GM18499 (cell line): ENCODE results near the gene JUP.
"Not testable (repeated sequence)": the region's sequence is repeated elsewhere in the genome, so short reads cannot be mapped to it uniquely, and the experiment has no call there.

ENCODE experiments used
- ATAC-seq: cut with Tn5 transposase; IDR thresholded peaks from one replicate; pipeline ENCODE4 v1.9.1; 2021; ENCODE audit warnings: moderate number of reproducible peaks; ENCODE audit not compliant: insufficient read depth, unreplicated experiment

JUP gene

DNA sequence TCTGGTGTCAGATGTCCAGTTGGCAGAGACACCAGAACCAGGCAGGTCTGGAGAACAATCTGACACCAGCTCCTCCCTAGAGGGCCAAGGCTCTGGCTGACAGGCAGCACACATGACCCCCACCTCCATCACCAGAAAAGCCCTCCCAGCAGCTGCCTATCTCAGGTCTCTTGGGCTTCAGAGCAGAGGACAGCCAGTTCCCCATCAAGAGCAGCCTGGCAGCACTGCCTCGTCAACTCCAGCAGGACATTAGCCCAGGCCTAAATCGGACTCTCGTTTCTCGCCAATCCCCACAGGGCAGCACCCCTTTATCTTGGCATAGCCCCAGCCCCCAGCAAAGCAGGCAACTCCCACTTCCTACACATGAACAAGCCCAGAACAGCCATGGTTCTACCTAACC lies 4.4 kb downstream of the JUP start:
- ATAC-seq = no peak

- no peak for ATAC-seq
Observed at GRCh38 chr17:41781404-41782110, 5.0 kb downstream of the JUP start.

- no peak for ATAC-seq
Observed at GRCh38 chr17:41779954-41780353, 6.6 kb downstream of the JUP start.

- ATAC-seq = no peak
Observed at GRCh38 chr17:41777574-41778188, 8.8 kb downstream of the JUP start.

GRCh38 chr17:41777157-41777573 lies 9.3 kb downstream of the JUP start:
- ATAC-seq = no peak

DNA sequence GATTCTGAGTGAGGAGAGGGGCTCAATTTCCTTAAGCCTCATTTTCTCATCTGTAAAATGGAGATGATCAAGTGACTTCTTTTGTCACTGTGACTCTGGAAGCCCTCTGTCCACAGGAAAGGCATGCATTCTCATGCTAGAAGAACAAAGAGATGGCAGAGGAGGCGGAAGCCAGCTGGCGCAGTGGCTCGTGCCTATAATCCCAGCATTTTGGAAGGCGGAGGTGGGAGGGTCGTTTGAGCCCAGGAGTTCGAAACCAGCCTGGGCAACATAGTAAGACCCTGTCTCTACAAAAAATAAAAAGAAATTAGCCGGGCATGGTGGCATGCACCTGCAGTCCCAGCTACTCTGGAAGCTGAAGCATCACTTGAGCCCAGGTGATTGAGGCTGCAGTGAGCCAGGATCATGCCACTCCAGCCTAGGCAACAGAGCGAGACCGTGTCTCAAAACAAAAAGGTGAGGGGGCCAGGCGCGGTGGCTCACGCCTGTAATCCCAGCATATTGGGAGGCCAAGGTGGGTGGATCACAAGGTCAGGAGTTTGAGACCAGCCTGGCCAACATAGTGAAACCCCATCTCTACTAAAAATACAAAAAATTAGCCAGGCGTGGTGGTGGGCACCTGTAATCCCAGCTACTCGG lies 10.1 kb downstream of the JUP start:
- not testable (repeated sequence) for ATAC-seq

GRCh38 chr17:41775394-41776226 lies 10.9 kb downstream of the JUP start:
- no peak for ATAC-seq

DNA sequence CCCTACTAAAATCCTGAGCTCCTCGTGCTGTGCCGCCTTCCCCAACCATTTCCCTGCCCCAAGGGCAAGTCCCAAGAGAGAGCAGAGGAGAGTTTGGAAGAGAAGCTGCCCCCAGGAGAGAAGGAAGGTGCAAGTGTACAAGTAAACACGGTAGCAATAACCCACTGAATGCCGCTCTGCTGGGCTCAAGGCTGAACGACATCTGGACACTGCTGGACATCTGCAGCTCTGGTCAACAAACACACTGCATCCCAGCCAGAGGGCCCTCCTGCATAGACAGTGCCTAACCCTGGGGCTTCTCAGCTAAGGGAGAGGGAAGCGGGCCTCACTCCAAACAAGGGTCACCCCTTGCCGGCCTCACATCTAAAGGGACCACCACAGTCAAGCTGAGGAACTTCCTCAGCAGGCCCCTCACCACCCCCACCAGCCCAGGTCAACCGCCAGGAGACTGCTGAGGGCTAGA lies 12.7 kb downstream of the JUP start:
- no peak for ATAC-seq

DNA sequence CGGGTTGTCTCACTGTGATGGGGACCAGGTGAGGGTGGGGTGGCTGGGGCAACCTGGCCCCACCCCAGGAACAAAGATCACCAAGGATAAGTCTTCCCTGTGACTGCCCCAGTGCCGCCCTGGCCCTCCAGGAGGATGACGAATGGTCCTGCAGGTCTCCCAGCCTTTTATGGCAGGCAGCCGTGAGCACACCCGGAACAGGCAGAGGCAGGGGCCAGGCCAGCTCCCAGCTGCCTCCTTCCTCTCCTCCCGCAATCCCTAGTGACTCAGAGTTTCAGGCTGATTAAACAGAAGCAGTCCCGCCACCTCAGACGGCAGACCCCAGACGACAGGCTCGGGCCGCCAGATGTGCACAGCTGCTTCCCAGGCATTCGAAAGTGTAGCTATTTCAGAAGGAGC lies 13.3 kb downstream of the JUP start:
- no peak for ATAC-seq

DNA sequence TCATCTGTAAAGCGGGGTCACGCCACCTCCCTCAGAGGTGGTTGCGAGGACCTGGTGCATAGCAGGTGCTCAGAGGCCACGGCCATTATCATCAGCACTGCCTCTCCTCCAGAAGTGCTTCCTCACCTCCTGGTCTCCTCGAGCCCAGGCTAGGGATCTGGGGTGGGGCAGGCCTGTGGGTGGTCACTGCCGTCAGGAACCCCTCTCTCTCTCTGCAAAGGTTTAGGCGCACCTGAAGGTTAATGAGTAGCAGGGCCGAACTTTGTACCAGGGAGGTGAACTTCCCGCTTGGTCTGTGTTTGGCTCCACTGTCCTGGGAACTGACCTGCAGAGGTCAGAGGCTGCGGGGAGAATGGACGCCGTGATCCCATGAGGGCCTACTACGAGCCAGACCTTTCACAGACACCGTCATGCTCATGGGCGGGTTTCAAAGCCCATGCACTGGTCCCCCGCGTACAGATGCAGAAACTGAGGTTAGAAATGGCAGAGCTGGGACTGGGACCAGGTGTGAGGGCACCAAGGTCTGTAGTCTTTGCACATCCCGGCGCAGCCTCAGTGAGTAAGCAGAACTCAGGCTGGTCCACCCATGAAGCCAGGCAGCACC lies 13.8 kb downstream of the JUP start:
- no peak for ATAC-seq

- no peak for ATAC-seq
Observed at GRCh38 chr17:41772218-41772585, 14.3 kb downstream of the JUP start.

DNA sequence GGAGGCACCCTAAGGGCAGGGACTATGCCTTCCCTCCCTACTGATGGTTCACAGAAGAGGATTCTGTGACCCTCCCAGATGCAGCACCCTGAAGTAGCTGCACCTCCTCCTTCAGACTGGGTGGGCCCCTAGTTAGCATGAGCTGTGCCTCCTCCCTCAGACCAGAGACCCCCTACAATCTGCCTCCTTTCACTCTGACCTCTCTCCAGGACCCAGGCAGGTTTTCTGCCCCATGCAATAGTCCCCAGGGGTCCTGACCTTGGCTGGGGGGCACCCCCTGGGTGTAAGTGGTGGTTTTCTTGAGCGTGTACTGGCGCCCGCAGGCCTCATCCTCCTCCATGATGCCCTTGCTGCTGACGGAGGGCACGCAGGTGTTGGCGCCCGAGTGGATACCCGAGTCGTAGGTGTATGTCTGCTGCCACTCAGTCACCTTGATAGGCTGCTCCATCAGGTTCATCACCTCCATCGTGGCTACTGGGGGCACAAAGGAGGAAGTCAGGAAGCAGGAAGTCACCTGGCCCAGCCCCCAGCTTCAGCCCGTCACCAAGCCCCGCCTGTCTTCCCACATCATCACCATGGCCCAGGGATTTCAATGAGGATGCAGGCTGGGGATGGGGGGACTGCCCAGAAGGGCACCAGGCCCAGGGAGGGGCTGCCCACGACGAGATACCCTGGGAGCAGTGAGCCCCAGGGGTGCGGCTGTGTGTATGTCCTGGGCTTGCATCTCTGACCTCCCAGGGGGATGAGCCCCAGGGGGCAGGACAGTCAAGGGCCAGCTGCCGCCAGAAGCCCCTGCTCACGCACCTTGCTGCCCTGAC lies 14.9 kb downstream of the JUP start:
- no peak for ATAC-seq

DNA sequence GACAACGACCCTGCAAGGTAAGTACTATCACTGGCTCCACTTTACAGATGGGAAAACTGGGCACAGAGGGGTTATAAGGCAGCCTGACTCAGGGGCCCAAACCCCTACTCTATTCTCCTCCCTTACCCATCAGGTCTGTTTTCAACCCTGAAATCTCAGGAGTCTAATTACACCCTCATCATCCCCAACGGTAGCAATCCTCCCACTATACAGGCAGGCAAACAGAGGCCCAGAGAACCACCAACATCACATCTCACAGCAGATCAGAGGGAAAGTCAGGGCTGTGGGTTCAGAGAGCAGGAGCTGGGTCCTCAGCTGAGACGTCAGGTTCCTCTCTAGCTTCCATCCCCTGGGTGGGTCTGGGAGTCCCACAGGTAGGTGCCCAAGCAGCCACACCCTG lies 16.5 kb downstream of the JUP start:
- ATAC-seq = no peak

DNA sequence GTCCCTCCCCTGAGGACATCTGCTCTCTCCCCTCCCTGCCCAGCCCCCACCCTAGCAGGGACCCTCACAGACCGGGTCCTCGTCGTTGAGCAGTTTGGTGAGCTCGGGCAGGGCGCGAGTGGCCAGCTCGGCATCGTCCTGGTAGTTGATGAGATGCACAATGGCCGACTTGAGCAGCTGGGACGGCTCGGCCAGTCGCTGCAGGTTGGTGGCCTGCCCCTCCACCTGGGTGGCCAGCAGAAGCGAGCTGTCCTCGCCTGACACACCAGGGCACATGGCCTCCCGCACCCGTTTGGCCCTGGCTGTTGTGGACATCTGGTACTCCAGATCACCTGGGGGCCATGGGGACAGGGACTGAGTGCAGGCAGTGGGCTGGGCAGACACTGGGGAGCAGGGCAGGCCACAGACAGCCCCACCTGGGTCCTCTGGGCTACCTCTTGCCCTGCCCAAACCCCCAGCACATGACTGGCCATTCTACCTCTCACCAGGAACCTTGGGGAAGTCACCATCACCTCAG lies 17.1 kb downstream of the JUP start:
- no peak for ATAC-seq

DNA sequence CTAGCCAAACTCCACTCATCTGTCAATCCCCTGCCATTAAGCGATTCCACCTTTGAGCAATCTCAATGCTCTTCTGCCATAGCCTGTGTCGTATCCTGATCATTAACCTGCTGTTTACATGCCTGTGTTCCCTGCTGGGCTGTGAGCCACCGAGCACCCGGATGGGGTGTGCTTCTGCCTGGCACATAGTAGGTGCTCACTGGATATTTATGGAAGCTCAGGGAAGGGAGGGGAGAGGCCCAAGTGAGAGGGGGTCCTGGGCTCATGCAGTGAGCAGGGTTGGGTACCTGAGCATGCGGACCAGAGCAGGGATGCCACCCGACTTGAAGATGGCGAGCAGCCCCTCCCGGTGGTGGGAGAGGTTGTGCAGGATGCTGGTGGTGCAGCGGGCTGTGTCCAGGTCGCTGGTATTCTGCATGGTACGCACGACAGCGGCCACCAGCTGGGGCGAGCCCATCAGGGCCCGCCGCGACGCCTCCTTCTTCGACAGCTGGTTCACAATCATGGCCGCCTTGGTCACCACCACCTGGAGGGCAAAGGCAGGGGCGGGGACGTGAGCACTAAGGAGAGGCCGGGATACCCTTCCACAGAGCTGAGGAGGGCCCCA lies 17.7 kb downstream of the JUP start:
- no peak for ATAC-seq

GRCh38 chr17:41767324-41768042 lies 19.0 kb downstream of the JUP start:
- no peak for ATAC-seq

DNA sequence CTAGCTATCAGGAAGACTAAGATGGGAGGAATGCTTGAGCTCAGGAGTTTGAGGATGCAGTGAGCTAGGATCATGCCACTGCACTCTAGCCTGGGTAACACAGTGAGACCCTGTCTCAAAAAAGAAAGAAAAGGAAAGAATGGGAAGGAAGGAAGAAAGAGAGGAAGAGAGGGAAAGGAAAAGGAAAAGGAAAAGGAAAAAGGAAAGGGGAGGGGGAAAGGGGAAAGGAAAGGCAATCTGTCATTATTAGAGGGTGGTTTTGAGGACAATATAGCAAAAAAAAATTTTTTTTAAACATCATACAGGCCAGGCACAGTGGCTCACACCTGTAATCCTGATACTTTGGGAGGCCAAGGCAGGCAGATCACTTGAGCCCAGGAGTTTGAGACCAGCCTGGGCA lies 20.4 kb downstream of the JUP start:
- no peak for ATAC-seq

DNA sequence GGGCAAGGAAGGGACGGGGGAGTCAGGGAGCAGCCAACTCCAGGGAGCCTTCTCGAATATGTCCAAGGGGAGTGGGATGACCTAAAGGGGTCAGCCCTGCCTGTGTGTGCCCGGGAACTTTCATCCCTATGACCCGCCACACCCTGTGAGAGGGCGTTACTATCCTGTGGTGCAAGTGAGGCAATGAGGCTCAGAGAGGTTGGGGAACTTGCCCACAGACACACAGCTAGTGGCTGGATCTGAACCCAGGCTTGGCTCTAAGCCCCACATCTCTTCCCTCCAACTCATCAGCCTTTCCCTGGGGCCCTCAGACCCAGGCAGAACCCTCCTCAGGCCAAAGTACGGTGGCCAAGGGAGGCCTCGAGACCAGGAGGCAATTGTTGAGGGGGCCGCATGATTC lies 23.2 kb downstream of the JUP start:
- ATAC-seq = no peak
